ENCODE results near the gene PCLAF.

The PCLAF gene

GRCh38 chr15:64314456-64314855 lies 66.8 kb downstream of the PCLAF start:
- H3K4me1 Mint-ChIP-seq (ENCODE audit: low read depth) = peaks cover 14% of the 10 kb centered on the region
- H3K4me3 Mint-ChIP-seq = no peak overlapping the region
- H3K9me3 Mint-ChIP-seq = no peaks in the 10 kb centered on the region
- no peaks in the 10 kb centered on the region for H3K27me3 Mint-ChIP-seq
- peaks cover 18% of the 10 kb centered on the region for H3K36me3 Mint-ChIP-seq (ENCODE audit: low read depth)
- DNase-seq = no peak
- no peak overlapping the region for H3K27ac Mint-ChIP-seq

All from activated T-cell treated with anti-CD3 and anti-CD28 coated beads, Interleukin-2, amount 50 U/mL, for 24 hours (primary cell).